GM18517 (cell line): ENCODE results near the gene CYP19A1.

ENCODE experiments used
- ATAC-seq: cut with Tn5 transposase; IDR thresholded peaks from one replicate; pipeline ENCODE4 v1.9.1; 2021; ENCODE audit warnings: mild to moderate bottlenecking, moderate library complexity; ENCODE audit not compliant: unreplicated experiment

The CYP19A1 gene

GRCh38 chr15:51338496-51338895 is at the start of gene CYP19A1:
Gene CYP19A1 (minus strand): TSS chr15:51338596. CDS start chr15:51242912, 95,684 bp downstream.
- no peak for ATAC-seq

- ATAC-seq = no peak
These were observed 49.3 kb upstream of the CYP19A1 start for GRCh38 chr15:51387699-51388041.

DNA sequence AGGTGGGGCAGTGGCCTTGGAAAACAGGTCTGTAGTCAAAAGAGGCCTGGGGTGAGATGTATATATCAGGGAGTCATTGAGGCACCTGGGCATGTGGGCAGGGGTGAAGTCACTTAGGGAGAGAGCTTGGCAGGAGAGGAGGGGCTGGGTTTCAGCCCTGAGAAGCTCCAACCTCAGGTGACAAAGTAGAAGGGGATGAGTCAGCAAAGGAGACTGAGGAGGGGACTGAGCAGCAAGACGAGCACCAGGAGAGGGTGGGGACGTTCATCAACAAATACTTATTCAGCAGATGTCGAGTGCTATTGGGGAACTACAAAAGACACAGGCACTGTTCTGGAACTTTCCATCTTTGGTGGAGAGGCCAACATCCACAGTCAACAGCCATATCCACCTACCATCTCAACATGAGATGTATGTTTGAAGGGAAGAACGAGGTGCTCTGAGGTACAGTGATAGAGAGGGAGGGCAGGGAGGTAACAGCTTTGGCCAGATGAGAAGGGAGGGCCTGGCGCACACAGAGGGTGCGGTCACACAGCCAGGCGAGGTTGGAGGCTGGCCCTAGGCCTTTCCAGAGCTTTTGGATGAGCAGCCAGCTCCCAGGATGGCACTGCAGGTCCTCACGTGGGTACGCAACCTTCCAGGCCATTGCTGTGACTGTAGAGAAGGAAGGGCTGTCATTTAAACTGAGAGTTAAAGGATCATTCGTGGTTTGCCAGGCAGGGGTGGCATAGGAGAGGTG is 48.7 kb upstream of the CYP19A1 start:
- no peak for ATAC-seq

DNA sequence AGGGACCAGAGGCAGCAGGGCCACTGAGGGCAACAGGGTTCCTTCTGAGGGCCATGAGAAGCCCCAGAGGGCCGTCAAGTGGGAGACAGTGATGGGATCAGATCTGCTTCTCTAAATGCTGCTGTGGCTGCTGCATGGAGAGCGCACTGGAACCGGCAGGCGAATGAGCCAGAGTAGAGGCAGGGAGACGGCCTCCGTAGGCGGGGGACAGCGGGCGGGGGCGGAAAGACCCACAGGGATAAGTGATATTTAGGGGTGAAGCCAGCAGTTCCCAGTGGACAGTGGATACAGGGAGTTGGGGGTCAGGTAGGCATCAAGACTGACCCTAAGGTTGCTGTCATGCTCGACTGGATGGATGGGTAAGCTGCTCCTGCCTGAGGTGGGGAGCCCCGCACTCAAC is 48.1 kb upstream of the CYP19A1 start:
- no peak for ATAC-seq

DNA sequence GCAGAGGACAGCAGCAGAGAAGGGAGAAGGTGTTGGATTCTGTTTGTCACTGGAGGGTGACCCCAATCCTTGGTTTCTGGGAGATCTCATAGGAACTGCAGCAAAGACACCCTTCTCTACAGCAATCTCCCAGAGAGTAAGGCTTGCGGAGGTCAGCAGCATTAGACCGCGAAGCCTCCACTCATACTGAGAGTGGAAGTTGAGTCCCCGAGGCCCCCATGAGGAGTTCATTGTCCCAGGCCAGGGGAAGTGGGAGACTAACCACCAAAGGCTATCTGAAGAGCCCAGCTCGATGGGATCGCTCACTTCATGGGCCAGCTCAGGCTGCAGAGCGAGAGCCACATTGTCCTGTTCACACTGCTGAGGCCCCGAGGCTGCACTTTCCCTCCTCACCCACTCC is 47.6 kb upstream of the CYP19A1 start:
- no peak for ATAC-seq

DNA sequence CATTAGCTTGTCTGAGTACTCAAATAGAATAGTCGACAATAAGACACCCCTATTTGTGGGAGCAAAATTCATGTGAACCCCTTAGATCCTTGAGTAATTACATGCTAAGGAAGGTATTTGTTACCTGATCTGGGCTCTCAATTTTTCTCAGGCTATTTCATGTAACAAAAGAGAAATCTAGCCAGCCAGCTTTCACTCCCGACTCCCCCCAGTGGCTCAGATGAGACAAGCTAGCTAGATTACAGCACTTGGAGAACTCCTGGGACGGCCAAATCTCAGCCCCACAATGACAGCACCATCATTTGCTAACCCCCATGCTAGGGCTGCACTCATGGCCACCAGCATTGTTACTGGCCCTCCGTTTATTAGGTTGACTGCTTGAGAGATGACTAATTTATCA is 44.4 kb upstream of the CYP19A1 start:
- no peak for ATAC-seq

DNA sequence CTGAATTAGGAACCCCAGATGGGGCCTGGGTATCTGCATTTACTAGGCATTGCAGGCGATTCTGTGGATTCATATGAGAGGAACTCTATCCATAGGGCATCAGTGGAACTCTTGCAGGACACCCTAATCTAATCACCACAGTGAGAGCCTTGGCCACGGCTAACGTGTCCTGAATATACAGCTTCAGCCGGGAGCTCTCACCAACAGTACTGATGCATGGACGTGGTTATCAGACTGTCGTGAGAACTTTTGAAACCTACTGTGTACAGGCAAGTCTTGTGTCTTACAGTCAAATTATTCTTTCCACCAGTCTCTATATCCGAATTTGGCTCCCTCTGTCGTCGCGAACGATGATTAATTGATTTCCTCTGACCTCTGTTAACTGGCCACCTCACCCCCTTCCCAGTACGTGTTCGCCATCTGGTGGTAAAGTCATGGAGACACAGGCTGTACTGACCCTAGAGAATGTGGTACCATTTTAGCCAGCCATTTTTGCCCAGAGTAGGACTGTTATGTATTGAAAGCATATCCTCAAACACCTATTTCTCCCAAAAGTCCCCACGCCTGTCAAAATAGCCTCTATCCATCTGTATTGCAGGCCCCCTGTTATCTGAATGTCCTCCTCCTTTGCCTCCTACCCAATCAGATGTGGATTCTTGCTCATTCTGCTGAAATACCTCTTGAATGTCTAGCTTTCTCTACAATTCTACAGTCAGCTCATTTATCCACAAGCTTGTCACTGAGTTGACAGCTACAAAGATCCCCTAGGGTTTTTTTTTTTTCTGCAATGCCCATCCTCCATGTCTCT is 42.8 kb upstream of the CYP19A1 start:
- ATAC-seq = peak; percentile 79

GRCh38 chr15:51379390-51379789 is 41.0 kb upstream of the CYP19A1 start:
- ATAC-seq = no peak

DNA sequence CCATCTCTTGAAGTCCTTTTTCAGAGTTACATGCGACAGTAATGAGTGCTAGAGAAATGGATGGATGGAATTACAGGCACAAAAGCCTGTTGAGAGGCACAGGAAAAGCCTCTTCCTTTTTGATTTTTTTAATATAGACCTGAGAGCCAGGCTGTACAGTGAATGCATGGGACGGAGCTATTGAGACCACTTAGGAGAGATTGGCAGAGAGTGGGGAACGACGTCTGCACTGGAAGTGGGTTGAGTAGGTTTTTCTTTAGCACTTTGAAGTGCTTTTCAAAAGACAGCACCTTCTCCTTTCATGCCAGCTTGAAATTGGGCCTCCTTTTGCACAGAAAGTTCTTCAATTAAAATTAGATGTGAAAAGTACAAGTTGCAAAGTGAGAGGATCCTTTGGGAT is 40.0 kb upstream of the CYP19A1 start:
- no peak for ATAC-seq

- no peak for ATAC-seq
These were observed 38.8 kb upstream of the CYP19A1 start for GRCh38 chr15:51377038-51377786.

DNA sequence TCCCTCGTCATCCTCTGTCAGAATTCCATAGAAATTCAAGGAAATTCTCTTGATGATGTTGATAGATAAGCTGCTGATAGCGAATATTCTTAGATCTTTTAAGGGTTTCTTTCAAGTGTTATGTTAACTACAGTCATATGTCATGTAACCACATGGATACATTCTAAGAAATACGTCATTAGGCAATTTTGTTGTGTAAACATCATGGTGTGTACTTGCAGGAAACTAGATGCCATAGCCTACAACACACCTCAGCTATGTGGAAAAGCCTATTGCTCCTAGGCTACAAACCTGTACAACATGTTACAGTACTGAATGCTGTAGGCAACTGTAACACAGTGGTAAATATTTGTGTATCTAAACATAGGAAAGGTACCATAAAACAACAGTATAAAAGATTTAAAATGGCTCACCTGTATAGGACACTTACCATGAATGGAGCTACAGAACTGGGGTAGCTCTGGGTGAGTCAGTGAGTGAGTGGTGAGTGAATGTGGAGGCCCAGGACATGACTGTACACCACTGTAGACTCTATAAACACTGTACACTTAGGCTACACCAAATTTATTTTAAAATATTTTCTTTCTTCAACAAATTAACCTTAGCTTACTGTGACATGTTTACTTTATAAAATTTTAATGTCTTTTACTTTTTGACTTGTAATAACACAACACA is 37.7 kb upstream of the CYP19A1 start:
- ATAC-seq = no peak

DNA sequence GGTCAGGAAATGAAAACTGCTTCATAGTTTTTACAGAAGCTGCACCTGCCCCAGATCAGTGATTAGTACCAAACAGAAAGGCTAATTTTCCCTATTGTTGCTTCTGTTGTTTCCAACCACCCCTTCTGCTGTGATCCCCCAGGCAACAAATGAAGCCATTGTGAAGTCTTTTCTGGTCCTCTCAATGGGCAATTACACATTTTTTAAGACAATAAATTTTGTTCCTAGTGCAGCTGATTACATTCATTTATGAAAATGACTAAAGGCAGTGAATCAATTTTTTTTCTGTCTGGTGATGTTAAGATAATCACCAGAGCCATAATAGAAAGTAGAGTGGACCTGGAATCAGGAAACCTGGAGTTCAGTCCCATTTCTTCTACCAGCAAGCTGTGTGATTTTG is 35.7 kb upstream of the CYP19A1 start:
- ATAC-seq = no peak

GRCh38 chr15:51371266-51371665 is 32.9 kb upstream of the CYP19A1 start:
- no peak for ATAC-seq

DNA sequence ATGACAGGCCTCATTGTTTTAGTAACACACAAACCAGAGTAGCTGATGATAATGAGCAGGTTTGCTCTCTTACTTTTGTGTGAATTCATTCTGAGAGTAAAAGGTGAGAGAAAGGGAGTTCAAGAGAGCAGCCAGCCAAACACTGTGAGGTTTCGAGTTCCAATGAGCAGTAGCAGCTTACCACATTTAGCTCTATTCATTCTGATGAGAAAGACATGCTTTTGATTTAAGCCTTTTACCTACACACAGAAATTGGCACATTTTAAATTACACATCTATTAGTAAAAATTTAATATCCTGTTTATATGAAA is 31.0 kb upstream of the CYP19A1 start:
- no peak for ATAC-seq

GRCh38 chr15:51368751-51369450 is 30.5 kb upstream of the CYP19A1 start:
- ATAC-seq = no peak

GRCh38 chr15:51368307-51368706 is 29.9 kb upstream of the CYP19A1 start:
- ATAC-seq = no peak

DNA sequence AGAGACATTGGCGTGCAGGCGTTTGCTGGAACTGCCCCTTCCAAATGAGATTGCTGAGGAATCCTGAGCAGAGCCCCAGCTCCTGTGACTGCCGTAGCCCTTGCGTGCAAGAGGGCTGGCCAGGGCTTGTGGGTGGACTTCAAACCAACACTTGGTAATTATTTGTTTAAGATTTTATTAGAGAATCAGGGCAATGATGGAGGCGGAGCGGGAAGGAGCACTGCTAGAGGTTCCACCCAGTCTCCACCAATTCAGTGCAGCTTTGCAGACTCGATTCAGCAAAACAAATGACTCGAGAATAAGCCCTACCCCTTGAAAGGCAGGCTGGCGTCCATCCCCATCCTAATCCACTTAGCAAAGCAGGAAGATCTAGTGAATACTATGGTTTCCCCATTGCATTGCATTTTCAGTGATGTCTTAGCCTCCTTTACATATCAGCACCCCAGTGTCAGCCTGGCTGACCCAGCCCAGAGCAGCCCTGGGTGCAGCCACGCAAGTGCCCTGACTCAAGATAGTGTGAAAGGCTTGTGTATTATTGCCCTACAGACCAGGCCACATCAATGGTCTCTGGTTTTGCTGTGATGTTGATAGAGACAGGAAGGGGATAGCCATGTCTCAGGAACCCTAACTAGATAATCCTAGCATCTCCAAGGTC is 29.1 kb upstream of the CYP19A1 start:
- ATAC-seq = no peak

DNA sequence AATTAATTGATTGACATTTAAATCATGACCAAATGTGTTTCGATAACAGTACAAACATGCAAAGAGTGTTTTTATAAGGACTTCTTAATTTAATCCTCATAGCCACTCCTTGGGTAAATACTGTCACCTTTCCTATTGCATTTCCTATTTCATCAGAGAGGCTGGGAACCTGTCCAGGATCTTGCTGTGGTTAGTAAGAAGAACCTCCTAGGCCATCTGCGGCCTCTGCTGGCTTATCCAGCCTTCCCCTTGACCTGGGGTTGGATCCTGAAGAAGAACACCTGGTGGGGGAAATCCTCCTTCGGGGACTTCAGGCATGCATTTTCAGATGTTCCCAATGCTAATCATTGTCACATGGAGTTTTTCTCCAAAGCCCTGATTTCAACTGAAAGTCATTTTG is 28.5 kb upstream of the CYP19A1 start:
- ATAC-seq = no peak

DNA sequence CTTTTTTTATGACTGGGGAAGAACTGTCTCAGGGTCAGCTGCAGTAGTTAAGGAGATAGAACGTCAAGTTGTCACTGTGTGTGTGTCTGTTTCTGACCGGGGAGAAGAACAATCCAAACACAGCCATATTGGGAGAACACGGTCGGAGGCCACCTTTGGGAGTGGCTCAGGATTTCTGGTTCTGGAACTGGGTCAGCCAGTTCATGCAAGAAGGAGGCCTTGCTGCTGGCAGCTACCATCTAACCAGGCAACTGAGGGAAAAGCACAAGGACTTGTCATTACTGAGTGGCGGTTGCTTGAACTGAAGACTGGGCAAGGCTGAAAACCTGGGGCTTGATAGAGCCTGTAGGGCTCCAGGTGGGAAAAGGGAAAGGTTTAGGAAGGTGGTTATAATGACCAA is 27.7 kb upstream of the CYP19A1 start:
- no peak for ATAC-seq

- ATAC-seq = no peak
These were observed 27.0 kb upstream of the CYP19A1 start for GRCh38 chr15:51365417-51365816.
